COR-L47 (cell line): ENCODE results near the gene TRPV4.

Experiments used
- DNase-seq: peaks from one replicate; lab custom pipeline; 2025; lab: John Stamatoyannopoulos, UW

The TRPV4 gene

GRCh38 chr12:109760930-109761921 is 72.0 kb downstream of the TRPV4 start:
- no peak for DNase-seq

GRCh38 chr12:109760031-109760929 is 72.9 kb downstream of the TRPV4 start:
- no peak for DNase-seq

GRCh38 chr12:109759595-109759994 is 73.6 kb downstream of the TRPV4 start:
- DNase-seq: no peak

- no peak for DNase-seq
These were observed 74.5 kb downstream of the TRPV4 start for GRCh38 chr12:109758426-109759420.

GRCh38 chr12:109757671-109758265 is 75.4 kb downstream of the TRPV4 start:
- DNase-seq: no peak

GRCh38 chr12:109756457-109756856 is 76.7 kb downstream of the TRPV4 start:
- DNase-seq: no peak

- no peak for DNase-seq
These were observed 79.2 kb downstream of the TRPV4 start for GRCh38 chr12:109753959-109754358.

GRCh38 chr12:109753054-109753401 is 80.2 kb downstream of the TRPV4 start:
- DNase-seq: no peak

- no peak for DNase-seq
These were observed 80.8 kb downstream of the TRPV4 start for GRCh38 chr12:109752117-109753053.

GRCh38 chr12:109744986-109745942 is 87.9 kb downstream of the TRPV4 start:
- no peak for DNase-seq

- no peak for DNase-seq
These were observed 89.2 kb downstream of the TRPV4 start for GRCh38 chr12:109744026-109744425.

GRCh38 chr12:109743076-109743910 is 89.9 kb downstream of the TRPV4 start:
- DNase-seq: no peak

- no peak for DNase-seq
These were observed 91.1 kb downstream of the TRPV4 start for GRCh38 chr12:109741970-109742703.

GRCh38 chr12:109741286-109741969 is 91.8 kb downstream of the TRPV4 start:
- no peak for DNase-seq

- DNase-seq: no peak
These were observed 92.4 kb downstream of the TRPV4 start for GRCh38 chr12:109740694-109741245.
